ENCODE results near the gene CYFIP1. TPM values are rescaled to one million over a fixed set of nuclear protein-coding genes. Genes with fewer than 3 reads are reported as not detected.
A peak's percentile ranks its signal among the peaks of the same experiment; 100 is the strongest.

Gene CYFIP1
- total RNA-seq, 2 donors from 2014 or later = 21.1 to 32.7 TPM

DNA sequence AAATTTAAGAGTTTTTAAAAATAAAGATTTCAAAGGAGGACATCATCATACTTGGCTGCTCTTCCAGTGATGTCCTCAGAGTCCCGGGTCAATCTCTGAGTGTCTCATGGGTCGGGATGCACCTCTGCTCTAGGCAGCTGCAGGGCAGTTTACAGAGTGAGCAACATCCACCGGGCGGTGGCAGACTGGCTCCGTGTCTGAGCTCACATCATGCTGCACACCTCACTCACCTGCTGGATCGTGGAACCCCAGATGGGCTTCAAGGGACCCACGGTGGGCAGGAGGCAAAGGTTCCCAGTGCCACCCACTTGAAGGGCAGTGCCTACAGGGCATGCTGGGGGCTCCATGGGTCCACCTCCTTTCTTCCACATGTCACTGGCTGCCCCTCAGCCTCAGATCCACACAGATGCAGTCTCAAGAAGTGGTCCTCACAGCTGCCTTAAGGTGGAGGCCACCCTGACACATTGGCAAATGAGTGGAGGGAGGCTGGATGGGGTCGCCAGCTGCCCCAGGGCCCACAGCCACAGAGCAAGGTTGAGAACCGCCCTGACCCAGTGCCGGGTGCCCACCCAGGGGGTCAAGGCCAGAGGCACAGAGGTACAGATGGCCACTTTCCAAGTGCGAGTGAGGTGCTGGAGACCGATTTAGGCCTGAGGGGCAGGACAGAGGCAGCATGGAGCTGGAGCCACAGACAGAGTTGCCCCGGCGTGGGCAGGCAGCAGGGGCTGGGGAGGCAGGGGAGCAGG is 25.2 kb downstream of the CYFIP1 start:
- no peak overlapping the region for H3K4me3 ChIP-seq
- peaks cover 0 to 83% of the 10 kb centered on the region in 2 donors for H3K4me1 ChIP-seq

DNA sequence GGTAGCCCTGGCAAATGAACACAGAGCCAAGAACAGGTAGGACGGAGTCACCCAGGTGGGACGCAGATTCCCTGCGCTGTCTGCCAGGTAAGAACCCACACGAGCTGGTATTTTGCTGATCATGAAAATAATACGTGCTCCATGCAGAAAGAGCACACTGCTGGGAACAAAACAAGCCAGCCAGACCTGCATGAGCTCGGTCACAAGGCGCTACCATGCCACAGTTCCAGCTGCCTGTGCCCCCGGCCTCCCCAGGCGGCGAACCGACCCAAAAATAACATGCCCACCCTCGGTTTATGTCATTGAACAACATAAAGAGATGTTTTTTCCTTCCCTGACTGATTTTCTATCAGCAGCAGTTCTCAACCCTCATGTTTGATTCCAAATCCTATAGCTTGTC is 25.8 kb downstream of the CYFIP1 start:
- H3K4me1 ChIP-seq = peaks cover 0 to 82% of the 10 kb centered on the region in 2 donors
- no peaks in the 10 kb centered on the region for H3K36me3 ChIP-seq
- H3K27ac ChIP-seq = no peak overlapping the region

More for the DNA sequence above, 25.2 kb downstream of the CYFIP1 start:
- TF ChIP-seq, protein P1, sequence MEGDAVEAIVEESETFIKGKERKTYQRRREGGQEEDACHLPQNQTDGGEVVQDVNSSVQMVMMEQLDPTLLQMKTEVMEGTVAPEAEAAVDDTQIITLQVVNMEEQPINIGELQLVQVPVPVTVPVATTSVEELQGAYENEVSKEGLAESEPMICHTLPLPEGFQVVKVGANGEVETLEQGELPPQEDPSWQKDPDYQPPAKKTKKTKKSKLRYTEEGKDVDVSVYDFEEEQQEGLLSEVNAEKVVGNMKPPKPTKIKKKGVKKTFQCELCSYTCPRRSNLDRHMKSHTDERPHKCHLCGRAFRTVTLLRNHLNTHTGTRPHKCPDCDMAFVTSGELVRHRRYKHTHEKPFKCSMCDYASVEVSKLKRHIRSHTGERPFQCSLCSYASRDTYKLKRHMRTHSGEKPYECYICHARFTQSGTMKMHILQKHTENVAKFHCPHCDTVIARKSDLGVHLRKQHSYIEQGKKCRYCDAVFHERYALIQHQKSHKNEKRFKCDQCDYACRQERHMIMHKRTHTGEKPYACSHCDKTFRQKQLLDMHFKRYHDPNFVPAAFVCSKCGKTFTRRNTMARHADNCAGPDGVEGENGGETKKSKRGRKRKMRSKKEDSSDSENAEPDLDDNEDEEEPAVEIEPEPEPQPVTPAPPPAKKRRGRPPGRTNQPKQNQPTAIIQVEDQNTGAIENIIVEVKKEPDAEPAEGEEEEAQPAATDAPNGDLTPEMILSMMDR (IDR thresholded peaks at IDR 0.05) = no peak
- no peaks in the 10 kb centered on the region for H3K36me3 ChIP-seq
- no peaks in the 10 kb centered on the region for H3K9me3 ChIP-seq
- H3K27me3 ChIP-seq = no peaks in the 10 kb centered on the region
- no peak overlapping the region for H3K27ac ChIP-seq
- DNase-seq (ENCODE audit: low spot score) = no peak

DNA sequence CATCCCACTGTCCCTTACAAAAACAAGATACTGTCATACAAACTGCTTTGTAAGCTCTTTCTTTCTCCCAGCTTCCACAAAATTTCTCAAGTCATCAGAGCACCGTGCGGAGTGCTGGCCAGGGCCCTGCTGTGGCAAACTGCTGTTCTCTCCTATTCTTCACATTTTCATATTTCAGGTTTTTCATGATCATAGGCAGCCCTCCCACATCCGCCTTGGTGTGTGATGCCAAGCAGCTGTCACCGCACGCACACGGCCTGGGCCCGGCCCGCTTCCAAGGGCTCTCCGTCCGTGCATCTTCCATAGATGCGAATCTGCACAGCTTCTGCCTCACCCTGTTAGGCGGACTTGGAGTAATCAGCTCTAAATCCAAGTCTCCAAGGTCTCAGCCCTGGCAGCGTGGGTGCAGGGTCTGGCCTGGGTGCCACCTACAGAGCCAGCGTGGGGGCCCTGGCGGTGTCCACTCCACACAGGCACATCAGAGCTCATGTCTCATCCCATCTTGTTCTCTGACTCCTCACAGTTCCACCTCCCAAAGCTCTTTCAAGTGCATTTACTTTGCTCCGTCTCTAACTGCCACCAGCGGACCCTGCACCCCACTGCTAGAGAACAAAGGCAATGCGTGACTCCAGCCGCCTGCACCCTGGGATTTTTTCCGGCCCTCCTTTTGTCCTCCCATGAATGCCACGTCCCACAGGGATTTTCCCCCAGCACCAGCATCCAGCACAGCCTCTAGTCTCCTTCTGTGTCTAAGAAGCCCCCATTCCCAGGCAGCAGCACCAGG is 27.2 kb downstream of the CYFIP1 start:
- TF ChIP-seq, protein P1 (IDR thresholded peaks at IDR 0.05) = no peak
- Histone ChIP-seq H3K9me3 (no peaks in the 10 kb centered on the region), H3K4me1 (peaks cover 0 to 84% of the 10 kb centered on the region in 2 donors), H3K27me3 (no peaks in the 10 kb centered on the region), H3K36me3 (no peaks in the 10 kb centered on the region), H3K4me3 (no peak overlapping the region), H3K27ac (no peak overlapping the region)
- no peak for DNase-seq (ENCODE audit: low spot score)

More for the DNA sequence above, 25.8 kb downstream of the CYFIP1 start:
- H3K4me3 ChIP-seq = no peak overlapping the region
- no peak for DNase-seq (ENCODE audit: low spot score)
- TF ChIP-seq, protein P1 (IDR thresholded peaks at IDR 0.05) = no peak
- no peaks in the 10 kb centered on the region for H3K27me3 ChIP-seq
- no peaks in the 10 kb centered on the region for H3K9me3 ChIP-seq

DNA sequence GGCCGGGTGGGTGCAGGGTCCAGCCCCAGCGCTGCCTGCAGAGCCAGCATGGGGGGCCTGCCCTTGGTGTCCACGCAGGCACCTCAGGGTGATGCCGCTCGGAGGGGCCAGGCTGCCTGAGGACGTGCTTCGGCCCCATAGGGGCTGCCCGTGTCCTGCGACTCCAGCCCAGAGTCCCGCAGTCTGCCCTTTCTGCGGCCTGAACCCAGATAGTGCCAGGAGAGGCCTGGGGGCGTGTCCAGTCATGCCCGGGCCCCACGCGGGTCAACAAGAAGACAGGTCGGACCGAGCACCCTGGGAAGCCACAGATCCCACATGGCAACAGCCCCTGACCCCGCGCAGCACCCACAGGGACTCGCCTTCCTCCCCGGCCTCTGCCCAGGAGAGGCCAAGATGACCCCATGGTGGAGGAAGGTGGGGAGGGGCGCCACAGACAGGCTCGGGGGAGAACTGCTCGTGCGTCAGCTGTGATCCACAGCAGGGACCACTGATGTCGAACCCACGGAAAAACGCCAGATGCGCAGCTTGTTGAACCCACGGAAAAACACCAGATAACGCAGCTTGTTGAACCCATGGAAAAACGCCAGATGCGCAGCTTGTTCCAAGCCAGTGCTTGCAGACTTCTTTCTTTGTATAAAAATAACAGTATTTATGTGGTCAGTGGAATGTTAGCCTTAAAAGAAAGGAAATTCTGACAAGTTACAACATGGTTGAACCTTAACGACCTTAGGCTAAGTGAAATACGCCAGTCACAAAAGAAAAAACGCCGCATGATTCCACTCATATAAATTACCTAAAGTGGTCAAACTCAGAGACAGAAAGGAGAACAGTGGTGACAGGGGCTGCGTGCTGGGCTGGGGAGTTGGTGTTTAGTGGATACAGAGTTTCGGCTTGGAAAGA is 28.5 kb downstream of the CYFIP1 start:
- Histone ChIP-seq H3K27me3 (no peaks in the 10 kb centered on the region), H3K9me3 (no peaks in the 10 kb centered on the region), H3K4me3 (no peak overlapping the region), H3K4me1 (peaks cover 0 to 85% of the 10 kb centered on the region in 2 donors), H3K27ac (peak overlapping the region; percentile 50 to 52), H3K36me3 (no peaks in the 10 kb centered on the region)
- TF ChIP-seq, protein P1 (IDR thresholded peaks at IDR 0.05) = no peak
- DNase-seq (ENCODE audit: low spot score) = no peak

DNA sequence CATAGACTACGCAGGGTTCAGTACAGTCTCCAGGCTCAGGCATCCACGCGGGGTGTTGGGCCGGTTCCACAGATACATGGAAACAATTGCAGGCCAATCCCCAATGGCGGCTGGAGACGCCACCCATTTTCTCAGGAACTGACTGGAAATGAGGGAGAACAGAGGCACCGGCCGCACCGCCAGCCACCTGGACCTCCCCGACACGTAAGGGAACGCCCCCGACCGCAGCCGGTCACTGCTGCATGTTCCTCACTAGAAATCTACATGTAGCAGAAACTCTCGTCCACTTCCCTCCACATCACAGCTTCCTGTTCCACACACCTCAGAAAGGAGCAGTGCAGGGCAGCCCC is 29.2 kb downstream of the CYFIP1 start:
- Histone ChIP-seq H3K4me1 (peaks cover 0 to 79% of the 10 kb centered on the region in 2 donors), H3K27me3 (no peaks in the 10 kb centered on the region), H3K4me3 (no peak overlapping the region), H3K36me3 (no peaks in the 10 kb centered on the region), H3K27ac (peak overlapping the region; percentile 50 to 52), H3K9me3 (no peaks in the 10 kb centered on the region)
- DNase-seq (ENCODE audit: low spot score) = no peak
- TF ChIP-seq, protein P1 (IDR thresholded peaks at IDR 0.05) = no peak

Data from right atrium auricular region (tissue), 2 donors.